Measurements from ENCODE around the gene NFYC. TPM values are rescaled to one million over a fixed set of nuclear protein-coding genes. Genes with fewer than 3 reads are reported as not detected.

Gene NFYC
- total RNA-seq, 1 donor from 2014 or later = 32.5 TPM

DNA sequence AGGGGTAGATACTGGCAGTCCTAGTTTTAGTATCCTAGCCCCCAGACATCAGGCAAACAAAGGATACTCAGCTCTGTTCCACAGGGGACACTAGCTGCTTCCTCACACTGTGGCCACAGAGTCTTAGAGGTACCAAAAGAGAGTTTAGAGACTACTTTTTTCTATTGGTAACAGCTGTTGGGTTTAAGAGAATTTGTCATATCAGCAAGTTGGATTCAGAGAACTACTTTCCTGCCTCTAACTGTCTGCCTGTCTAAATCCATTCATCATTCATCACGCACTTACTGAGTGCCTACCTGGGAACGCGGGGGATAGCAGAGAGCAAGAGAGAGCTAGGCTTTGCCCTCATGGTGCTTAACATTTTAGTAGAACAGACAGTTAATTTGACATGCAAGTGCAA is 65.0 kb downstream of the NFYC start:
- DNase-seq (ENCODE audit: extremely low read depth, low read depth, low spot score) = no peak

DNA sequence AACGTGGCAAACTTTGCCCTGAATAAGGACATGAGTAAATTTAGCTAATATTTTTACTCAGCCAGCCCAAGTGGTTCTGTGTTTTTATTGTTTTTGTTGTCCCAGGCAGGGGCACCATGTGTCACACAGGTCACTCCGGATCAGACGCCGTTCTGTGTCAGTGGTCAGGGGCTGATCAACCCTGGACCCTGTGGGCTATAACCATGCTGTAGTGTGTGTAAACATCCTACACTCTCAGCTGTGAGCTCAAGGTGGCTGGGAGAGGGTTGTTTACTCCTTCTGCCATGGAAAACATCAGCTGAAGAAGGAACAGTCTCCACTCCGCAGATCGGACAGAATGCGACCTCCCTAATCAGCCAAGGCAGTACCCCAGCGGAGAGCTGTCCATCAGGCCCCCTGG is 65.6 kb downstream of the NFYC start:
- DNase-seq (ENCODE audit: extremely low read depth, low read depth, low spot score) = no peak

DNA sequence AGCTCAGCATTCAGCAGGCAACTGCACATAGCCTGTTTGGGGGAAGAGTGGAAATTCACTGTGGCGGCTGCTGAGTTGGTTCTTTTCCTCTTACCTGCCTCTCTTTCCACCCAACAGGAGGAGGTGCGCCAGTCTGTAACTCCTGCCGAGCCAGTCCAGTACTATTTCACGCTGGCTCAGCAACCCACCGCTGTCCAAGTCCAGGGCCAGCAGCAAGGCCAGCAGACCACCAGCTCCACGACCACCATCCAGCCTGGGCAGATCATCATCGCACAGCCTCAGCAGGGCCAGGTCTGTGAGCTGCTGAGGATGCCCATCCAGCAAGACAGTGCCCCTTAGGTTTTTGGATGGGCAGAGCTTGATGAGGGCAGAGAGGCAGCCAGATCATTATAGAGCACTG is 66.5 kb downstream of the NFYC start:
- no peak for DNase-seq (ENCODE audit: extremely low read depth, low read depth, low spot score)

DNA sequence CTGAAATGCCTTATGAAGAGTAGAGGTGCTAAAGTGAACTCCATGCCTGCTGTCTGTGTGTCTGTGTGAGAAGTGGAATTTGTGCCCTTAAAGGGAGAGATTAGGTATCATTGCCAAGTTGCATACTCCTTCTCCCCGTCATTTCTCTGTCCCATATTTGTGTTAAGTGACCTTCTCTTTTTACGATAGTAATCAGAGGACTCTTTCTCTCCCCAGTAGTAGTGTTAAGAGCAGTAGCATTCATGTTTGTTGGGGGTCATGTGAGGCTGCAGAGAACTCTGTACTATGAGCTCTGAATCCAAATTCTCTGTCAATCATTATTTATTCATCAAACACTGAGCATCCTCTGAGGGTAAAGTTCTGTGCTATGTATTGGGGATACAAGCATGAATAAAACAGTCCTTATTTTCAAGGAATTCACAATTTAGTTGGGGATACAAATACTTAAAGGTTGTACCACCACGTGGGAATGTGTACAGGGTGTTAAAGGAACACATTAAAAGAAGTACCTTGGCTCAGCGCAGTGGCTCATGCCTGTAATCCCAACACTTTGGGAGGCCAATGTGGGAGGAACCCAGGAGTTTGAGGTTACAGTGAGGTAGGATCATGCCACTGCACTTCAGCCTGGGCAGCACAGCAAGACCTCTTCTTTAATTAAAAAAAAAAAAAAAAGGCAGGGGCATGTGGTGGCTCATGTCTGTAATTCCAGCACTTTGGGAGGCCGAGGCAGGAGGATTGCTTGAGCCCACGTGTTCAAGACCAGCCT is 67.3 kb downstream of the NFYC start:
- DNase-seq (ENCODE audit: extremely low read depth, low read depth, low spot score) = no peak

DNA sequence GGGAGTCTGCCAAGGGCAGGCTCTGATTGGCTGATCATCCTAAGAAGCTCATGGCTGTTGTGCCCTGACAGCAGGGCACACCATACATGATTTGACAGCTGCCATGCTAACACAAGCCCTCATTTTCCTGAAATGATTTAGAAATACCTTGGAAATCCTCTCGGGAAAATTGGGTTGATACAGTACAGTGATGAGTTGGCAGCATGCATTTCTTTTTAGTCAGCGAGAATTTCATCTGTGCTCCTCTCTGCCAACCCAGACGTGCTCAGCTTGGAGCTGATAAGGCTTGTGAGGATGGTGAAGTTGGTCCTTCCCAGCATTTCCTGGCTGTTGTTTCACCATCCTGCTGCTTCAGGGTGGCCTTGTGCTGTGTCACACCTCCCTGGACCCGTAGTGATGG is 69.5 kb downstream of the NFYC start:
- DNase-seq (ENCODE audit: extremely low read depth, low read depth, low spot score) = no peak

DNA sequence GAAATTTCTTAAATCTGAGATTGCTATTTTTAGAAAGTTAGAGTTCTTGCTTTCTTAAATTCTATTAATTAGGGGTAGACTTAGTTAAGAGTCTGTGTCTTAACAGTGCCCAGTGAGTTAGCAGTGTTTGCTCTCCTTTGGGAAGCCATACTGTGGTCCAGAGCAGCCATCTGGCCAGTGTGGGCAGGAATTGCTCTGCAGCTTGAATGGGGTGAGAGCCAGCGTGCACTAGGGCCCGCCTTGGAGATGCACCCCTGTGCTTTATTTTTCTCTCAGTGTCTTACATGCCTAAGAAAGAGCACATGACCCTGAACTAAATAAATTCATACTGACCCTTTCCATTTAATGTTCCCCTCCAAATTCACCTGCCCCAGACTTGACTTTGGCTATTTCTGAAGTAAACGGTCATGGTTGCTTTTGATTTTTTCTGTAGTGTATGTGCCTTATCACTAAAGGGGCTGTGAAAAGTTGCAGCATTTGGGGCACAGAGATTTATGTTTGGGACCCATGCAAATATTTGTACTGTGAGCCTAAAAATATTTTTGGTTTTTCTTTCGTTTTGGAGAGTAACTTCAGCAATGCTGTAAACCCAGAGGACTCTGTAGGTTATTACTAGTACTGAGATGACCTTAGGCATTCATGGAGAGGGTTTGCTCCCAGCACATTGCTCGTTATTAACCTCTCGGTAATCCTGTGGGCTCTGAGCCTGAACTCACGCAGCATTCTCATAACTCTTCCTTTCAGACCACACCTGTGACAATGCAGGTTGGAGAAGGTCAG is 70.8 kb downstream of the NFYC start:
- DNase-seq (ENCODE audit: extremely low read depth, low read depth, low spot score) = no peak

DNA sequence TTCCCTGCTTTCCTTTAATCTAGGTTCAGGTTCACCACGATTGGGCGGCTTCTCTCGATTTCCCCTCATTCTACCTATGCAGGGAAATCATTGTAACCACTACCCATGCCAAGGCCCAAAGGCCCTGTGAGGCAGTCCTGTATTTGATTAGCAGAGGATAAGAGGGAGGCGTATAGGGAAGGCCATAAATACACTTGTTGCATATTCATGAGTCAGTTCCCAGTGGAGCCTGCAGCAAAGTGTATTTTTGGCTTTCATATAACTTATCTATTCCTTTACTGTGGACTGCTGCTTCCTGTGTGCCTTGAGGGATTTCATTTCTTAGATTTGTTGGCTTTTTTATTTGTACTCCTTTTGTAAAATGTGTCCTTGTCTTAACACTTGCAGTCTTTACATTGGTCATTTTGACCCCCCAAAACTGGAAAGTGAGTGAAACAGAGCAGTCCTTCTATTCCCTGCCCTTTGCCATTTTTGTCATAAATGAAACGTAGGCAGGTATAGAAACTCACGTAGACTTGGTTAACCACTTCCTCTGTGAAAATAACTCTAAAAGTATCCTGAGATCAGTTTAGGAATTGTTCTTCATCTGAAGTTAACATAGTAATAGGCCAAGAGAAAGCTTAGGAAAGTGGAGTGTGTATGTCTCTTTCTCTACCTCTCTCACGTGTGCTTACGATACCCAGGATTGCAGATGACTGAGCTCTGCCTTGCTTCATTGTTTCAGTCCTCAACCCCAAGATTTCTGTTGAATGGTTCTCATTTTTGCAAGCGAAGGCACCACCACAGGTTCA is 72.4 kb downstream of the NFYC start:
- no peak for DNase-seq (ENCODE audit: extremely low read depth, low read depth, low spot score)

DNA sequence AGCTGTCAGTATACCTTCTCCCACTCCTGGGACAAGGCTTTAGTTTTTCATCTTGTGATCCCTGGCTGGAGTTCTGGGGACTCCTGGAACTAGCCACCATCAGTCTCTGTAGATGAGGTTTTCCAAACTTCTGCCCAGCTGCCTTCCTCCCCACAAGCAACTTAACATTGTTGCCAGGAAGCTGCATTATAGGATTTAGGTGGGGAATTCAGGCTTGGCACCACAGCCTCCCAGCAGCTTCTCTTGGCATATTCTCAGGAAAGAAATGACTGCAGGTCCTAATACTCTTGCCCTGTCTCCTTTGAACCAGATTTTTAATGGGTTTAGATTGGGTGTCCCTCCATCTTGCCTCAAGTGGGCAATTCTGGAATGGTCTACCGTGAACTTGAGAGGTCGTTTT is 73.5 kb downstream of the NFYC start:
- DNase-seq (ENCODE audit: extremely low read depth, low read depth, low spot score) = no peak

DNA sequence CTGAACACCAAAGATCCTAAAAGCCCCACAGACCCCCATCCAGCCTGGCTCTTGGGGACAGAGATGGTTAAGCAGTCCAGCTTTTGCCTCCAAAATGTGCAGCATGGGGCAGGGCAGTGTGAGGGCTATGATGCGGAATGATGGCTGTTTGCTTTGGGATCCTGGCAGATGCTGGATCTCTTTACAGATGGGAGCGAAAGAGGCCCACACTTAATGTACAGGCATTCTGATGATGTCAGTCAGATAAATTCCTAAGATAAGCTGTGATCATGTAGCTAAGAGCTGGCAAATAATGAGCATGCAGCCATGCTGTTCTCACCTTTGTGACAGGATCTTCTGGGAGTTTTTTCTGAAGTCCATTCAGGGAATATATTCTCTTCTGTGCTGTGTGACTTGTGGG is 74.5 kb downstream of the NFYC start:
- DNase-seq (ENCODE audit: extremely low read depth, low read depth, low spot score) = no peak

DNA sequence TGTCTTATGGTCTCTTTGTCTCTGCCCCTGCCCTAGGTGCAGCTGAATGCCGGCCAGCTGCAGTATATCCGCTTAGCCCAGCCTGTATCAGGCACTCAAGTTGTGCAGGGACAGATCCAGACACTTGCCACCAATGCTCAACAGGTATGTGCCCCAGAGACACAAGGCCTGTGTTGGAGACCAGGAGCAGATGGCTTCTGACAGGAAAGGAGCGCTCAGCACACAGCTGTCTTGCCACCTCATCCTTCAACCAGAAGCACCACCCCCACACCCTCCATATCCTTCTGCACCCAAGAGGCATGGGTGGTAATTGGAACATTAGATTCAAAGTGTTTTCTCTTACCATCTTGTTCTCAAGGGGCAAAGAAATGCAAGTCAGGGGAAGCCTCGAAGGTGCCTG is 75.1 kb downstream of the NFYC start:
- no peak for DNase-seq (ENCODE audit: extremely low read depth, low read depth, low spot score)

DNA sequence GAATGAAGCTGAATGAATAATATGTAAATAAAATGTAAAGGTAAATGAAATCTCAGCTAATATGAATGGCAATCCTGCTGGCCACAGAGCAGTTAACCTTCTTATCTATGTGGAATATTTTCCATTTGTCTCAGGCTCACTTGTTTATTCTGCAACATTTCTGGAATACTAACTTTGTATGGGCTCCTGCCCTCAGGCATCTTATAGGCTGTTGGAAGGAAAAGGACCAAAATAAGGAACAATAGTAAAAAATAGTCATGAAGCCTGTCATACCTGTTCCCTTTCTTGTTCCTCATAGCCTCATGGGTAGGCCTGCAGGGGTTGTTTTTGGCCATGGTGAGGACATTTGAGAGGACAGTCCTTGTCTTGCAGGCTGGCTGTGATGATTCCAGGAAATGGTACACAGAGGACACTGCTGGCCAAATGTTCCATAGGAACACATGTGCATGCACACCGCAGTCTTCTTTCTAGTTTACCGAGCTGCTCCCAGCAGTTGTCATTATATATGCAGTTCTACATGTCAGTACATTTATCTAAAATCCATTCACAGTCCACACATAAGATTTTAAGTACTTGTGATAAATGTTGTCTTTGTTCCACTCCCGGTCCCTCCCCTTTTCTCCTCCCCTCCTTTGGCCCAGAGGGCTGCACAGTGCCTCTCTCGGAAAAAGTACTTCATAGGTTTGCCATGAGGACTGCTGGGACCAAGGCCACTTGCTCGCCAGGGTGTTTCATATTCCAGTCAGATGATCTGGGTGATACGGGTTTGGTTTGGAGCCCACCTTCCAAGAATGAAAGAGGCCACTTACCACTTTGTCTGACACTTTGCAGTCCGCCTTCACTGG is 76.9 kb downstream of the NFYC start:
- no peak for DNase-seq (ENCODE audit: extremely low read depth, low read depth, low spot score)

DNA sequence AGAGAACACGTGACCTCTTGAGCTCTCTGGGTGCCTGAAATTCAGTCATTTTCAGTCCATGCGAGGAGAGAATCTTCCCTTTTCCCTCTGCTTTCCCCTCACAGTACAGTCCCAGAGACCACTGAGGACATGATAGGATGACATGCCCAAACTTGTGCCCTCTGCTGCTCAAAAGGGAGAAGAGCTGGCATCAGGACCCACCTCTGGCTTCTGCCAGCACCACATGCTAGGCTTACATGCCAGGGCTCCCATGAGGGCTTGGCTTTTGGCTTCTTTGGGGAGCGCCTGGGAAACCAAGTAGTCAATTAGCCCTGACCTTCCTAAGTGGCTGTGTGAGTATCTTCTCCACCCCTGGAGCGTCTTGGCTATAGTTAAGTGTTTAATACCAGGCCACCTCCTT is 78.3 kb downstream of the NFYC start:
- no peak for DNase-seq (ENCODE audit: extremely low read depth, low read depth, low spot score)

DNA sequence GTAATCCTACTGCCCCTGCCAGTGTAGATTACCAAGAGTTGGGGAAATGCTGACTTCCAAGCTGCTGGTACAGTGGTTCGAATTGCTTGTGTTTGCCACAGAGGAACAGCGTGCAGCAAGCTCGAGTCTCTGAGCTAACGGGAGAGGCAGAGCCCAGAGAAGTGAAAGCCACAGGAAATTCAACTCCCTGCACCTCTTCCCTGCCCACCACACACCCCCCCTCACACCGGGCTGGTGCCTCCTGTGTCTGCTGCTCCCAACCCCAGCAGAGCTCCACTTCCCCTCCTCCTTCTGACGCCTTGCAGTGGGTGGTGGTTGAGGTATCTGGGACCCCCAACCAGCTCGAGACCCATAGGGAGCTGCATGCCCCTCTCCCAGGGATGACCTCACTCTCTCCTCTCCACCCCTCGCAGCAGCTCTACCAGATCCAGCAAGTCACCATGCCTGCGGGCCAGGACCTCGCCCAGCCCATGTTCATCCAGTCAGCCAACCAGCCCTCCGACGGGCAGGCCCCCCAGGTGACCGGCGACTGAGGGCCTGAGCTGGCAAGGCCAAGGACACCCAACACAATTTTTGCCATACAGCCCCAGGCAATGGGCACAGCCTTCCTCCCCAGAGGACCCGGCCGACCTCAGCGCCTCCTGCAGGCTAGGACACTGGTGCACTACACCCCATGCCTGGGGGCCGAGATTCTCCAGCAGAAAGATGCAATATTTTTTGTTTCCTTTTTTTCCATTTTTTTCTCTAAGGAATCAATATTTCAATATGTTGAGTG is 79.0 kb downstream of the NFYC start:
- DNase-seq (ENCODE audit: extremely low read depth, low read depth, low spot score) = no peak

DNA sequence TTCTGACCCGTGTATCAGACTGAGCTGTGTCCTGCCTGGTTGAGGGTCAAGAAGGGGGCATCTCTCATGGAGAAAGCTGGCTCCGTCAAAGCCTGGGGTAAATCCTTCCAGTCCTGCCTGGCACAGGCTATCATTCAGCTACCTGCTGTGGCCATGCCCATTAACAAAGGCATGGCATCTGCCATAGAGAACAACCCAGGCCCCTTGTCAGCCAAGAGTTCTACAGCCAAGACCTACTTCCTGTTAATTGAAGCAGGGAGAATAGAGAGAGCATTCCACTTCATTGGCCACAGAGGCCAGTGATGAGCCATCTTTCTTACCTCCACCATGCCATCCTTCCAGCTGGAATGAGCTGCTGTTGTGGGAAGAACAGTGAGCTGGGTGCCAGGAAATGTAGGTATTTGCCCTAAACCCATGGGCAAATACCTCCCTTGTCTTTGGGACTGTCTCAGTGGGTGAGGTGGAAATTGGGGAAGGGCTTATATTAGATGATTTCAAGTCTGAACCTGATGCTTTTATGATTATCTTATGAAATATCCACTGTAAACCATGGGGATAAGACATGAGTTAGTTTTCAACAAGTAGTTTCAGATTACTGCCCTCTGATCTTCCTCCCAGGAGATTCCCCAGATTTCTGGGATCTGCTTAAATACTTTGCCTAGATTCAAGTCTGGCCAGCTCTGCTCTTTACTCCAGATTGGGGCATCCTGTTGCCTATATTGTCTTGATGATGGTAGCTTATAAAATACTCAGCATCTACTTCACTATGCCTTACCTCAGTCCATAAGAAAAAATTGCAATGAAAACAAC is 80.8 kb downstream of the NFYC start:
- DNase-seq (ENCODE audit: extremely low read depth, low read depth, low spot score) = no peak

DNA sequence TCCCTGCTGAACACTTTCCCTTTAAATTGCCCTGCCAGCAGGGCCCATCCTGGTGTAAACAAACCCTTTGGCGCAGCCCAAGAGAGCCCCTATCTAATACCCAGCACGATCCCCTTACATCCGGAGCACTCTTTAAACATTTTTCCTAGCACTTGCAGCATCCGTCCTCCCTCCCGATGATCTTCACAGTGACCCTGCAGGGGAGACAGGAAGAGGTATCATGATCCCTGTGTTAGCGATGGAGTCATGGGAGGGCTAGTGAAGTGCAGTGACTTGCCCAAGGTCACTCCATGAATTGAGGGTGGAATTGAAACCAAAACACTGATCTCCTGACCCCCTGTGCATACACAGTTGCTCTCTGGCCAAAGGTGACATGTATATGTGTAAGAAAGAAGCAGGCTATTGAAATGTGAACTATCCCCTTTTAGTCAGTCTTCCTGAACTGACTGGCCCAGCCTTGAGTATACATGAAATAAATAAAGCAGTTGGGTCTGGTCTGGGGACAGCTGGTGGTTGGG is 82.3 kb downstream of the NFYC start:
- no peak for DNase-seq (ENCODE audit: extremely low read depth, low read depth, low spot score)

DNA sequence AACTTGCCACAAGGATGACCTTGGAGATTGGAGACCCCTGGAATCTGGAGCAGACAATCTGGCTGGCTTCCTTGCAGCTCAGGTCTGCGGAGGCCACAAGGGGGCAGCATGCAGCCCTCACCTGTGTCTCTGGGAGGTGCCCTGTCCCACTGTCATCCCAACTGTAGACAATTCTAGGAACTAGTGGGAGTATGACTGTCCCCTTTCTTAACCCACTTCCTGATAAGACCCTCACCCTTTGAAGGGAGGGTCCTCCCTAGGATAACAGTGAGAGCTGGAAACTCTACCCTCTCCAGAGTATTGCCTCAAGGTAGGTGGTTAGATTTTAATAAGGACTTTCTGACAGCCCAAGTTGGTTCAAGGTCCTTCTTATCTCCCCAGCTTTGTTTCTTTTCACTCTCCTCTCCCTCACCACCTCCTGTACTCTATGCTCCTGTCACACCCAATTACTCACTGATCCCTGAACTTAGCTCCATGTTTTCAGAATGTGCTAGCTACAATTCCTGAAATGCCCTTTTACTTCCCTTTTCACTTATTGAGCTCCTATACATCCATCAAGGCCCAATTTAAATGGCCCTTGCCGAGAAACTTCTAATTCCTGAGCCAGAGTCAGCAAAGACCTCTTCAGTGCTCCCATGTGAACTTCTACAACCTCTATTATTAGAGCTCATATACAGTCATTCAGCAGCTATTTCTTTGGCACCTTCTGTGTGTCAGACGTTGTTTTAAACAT is 82.9 kb downstream of the NFYC start:
- DNase-seq (ENCODE audit: extremely low read depth, low read depth, low spot score) = no peak

DNA sequence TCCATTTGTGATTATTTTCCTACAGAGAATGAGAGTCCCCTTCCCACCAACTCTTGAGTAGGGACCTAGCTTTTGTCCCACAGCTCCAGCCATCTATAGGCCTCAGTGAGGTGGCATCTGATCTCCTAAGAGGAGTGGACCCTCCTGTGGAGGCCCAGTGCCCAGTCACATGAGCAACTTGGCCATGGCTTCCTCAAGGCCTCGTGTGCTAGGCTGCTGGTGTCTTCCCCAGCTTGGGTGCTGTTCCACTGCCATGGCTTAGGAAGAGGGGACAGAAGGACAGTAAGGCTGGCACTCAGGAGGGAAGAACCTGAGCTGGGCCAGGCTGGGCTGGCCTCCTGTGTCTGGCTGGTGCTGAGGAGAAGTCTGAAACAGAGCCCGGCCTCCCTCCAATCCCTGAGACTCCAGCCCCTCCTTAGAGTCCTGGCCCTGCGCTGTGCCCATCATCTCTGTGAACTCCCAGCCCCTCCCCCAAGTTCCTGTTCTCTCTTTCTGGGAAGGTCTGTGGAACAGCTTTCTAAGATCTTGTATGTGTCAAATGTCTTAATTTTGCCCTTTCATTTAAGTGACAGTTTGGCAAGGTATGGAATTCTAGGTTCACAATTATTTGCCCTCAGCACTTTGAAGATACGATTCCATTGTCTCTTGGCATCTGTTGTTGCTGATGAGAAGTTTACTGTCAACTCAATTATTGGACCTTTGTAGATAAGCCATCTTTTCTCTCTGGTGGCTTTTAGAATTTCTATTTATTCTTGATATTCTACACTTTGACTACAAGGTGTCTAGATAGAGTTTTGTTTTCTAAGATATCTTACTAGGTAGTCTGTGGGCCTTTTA is 85.0 kb downstream of the NFYC start:
- no peak for DNase-seq (ENCODE audit: extremely low read depth, low read depth, low spot score)

Measured in glomerular endothelial cell (primary cell).